Activated T-helper 1 cell treated with anti-CD3 and anti-CD28 coated beads, Interleukin-12 subunit alpha, Interleukin-12 subunit beta, Interleukin-2, Interleukin-4 antibody, amounts not matched to agents 30 ng/mL and 10 ng/mL and 1 ng/mL, durations not matched to agents 14 hours and 24 hours and 36 hours (primary cell): ENCODE results near the gene DCTPP1. TPM values are rescaled to one million over a fixed set of nuclear protein-coding genes. Genes with fewer than 3 reads are reported as not detected.
A peak's percentile ranks its signal among the peaks of the same experiment; 100 is the strongest.

Experiments
- DNase-seq: peaks from one replicate; pipeline ENCODE4 v3.0.0; 2021; ENCODE audit warnings: low spot score
- H3K27ac Mint-ChIP-seq: one replicate; pipeline ENCODE4 v1.8.0; 2021; ENCODE audit warnings: mild to moderate bottlenecking, mixed read lengths
- H3K27me3 Mint-ChIP-seq: one replicate; pipeline ENCODE4 v1.8.0; 2022; ENCODE audit warnings: mild to moderate bottlenecking, moderate library complexity, mixed read lengths; ENCODE audit not compliant: insufficient read depth
- H3K36me3 Mint-ChIP-seq: one replicate; pipeline ENCODE4 v1.8.0; 2021; ENCODE audit warnings: low read depth, mixed read lengths
- H3K4me1 Mint-ChIP-seq: one replicate; pipeline ENCODE4 v1.8.0; 2021; ENCODE audit warnings: low read depth, mixed read lengths
- H3K4me3 Mint-ChIP-seq: one replicate; pipeline ENCODE4 v1.8.0; 2021; ENCODE audit warnings: mild to moderate bottlenecking, moderate library complexity, mixed read lengths
- H3K9me3 Mint-ChIP-seq: one replicate; pipeline ENCODE4 v1.8.0; 2021; ENCODE audit warnings: mixed read lengths
- intact Hi-C: fragments of 100-400 bp; cut with micrococcal nuclease; formaldehyde crosslinking; loops from one replicate; pipeline ENCODE4 v1.15.1; 2024
- total RNA-seq: library from RNA; stranded (reverse); gene quantifications from 2 replicates; pipeline ENCODE4 v1.2.3, GENCODE V29; 2022

Gene DCTPP1
- total RNA-seq, 1 donor from 2014 or later = 173 TPM

DNA sequence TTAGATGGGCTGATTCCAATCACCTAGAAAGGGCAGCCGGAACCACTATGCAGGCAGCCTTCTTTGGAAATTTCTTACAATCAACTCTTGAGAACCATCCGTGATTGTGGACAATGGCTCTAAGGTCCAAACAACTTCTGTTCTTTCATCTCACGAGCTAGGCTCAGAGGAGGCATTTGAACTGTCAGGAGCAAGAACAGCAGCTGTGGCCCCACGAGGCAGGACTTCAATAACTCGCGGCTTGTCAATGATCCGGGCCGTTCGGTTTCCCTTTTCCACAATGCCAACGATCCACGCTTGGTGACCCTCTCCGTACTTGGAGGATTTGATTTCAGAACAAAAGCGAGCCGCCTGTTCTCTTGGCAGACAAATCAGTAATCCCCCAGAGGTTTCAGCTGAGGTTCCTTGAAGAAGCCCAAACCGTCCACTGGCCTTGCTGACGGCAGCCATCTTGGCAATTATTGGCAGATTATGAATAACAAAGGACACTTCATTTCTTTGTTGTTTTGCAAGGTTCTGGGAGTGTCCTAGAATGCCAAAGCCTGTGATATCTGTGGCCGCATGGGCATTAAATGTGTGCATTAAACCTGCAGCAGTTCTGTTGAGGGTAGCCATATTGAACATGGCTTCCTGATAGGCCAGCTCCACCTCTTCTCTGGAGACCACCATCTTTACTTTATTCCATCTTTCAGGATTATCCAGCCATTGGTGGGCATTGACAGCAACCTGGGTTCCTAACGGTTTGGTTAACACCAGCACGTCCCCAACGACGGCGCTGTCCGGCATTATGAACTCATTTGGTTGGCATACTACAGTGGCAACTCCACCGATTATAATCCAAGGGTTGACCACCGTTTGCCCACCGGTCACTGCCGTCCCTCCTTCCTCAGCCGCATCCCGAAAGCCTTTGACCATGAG is 14.7 kb upstream of the DCTPP1 start:
- no peak for DNase-seq
- H3K36me3 Mint-ChIP-seq = peaks cover 25% of the 10 kb centered on the region
- H3K4me1 Mint-ChIP-seq = peaks cover 37% of the 10 kb centered on the region
- intact Hi-C loops = loop anchor here (1.0 to 5.0 kb wide), 5 partner anchors 14 to 83 kb away; partner anchors contain the start of genes DCTPP1 and ITGAL
- no peaks in the 10 kb centered on the region for H3K27me3 Mint-ChIP-seq
- peak overlapping the region; percentile 86 for H3K27ac Mint-ChIP-seq
- H3K9me3 Mint-ChIP-seq = no peaks in the 10 kb centered on the region
- peak overlapping the region; percentile 95 for H3K4me3 Mint-ChIP-seq

DNA sequence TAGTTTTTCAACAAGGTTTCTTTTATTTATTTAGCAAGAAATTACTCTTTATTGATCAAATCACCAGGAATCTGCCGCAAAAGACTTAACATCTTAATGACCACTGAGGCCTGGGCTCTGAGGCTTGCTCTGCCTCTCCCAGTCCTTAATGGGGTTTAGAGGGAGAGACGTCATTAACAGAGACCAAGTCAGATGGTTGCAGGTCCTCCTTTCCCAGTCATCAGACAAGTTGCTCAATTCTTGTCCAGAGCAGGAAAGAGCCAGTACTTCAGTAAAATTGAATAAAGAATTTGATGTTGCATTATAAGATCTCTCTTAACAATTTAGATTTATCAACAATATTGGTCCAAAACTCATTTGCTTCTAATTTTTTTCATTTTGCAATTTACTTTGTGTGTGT is 13.8 kb upstream of the DCTPP1 start:
- H3K36me3 Mint-ChIP-seq = peaks cover 25% of the 10 kb centered on the region
- no peak for DNase-seq
- H3K4me1 Mint-ChIP-seq = peaks cover 37% of the 10 kb centered on the region
- H3K9me3 Mint-ChIP-seq = no peaks in the 10 kb centered on the region
- peak overlapping the region; percentile 4 for H3K27ac Mint-ChIP-seq
- H3K4me3 Mint-ChIP-seq = peak overlapping the region; percentile 95
- no peaks in the 10 kb centered on the region for H3K27me3 Mint-ChIP-seq
- intact Hi-C loops = no loop called here

DNA sequence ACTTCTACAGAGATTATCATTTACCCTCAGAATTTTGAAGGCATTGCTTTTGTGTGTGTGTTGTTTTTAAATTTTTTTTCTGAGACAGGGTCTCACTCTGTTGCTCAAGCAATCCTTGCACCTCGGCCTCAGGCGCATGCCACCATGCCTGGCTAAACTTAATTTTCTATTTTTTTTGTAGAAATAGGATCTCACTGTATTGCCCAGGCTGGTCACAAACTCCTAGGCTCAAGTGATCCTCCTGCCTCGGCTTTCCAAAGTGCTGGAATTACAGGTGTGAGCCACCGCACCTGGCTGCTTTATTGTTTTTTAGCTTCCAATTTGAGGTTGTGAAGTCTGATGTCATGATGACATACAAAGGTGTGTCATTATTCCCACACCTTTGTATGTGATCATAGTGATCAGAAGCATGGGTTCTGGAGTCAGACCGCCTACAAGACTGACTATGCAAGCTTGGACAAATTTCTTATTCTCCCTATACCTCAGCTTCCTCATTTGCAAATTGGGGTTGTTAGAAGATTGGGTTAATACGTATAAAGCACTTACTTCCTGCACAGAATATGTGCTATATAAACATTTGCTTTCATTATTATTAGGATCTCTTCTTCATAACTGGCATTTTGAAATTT is 10.0 kb upstream of the DCTPP1 start:
- H3K4me1 Mint-ChIP-seq = peaks cover 27% of the 10 kb centered on the region
- peaks cover 19% of the 10 kb centered on the region for H3K36me3 Mint-ChIP-seq
- H3K27ac Mint-ChIP-seq = no peak overlapping the region
- DNase-seq = no peak
- no peaks in the 10 kb centered on the region for H3K27me3 Mint-ChIP-seq
- intact Hi-C loops = no loop called here
- no peak overlapping the region for H3K4me3 Mint-ChIP-seq
- no peaks in the 10 kb centered on the region for H3K9me3 Mint-ChIP-seq

DNA sequence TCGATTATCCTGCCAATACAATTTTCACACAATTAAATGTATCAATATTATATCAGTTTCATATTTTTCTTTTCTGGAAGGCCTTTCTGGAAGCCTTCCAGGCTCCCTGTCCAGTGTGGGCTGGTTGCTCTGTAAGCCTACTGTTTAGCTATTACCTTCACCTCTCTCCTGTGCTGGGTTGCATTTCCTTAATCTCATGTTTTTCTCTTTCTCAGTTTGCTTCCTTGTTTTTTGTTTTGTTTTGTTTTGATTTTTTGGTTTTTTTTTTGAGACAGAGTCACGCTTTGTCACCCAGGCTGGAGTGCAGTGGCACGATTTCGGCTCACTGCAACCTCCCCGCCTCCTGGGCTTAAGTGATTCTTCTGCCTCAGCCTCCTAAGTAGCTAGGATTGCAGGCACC is 9.0 kb upstream of the DCTPP1 start:
- Mint-ChIP-seq H3K4me3 (no peak overlapping the region), H3K4me1 (peaks cover 27% of the 10 kb centered on the region), H3K27ac (no peak overlapping the region), H3K27me3 (no peaks in the 10 kb centered on the region), H3K9me3 (no peaks in the 10 kb centered on the region), H3K36me3 (peaks cover 11% of the 10 kb centered on the region)
- DNase-seq = no peak
- intact Hi-C loops = no loop called here

DNA sequence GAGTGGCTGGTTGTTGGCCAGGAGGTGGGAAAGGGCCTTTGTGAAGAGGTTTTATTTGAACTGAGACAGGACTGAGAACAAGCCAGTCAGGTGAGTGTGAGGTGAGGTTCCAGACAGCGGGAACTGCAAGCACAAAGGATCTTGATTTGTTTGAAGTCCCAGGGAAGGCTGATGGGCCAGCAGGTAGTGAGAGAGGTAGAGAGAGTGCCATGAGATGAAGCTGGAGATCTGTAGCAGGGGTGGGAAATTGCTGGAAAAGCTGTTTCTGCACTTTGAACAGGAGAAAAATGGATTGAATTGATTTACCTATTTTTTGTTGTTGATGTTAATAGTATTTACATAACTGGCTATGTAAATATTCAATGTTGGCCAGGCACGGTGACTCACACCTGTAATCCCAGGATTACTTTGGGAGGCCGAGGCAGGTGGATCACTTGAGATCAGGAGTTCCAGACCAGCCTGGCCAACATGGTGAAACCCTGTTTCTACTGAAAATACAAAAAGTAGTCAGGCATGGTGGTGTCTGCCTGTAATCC is 7.7 kb upstream of the DCTPP1 start:
- peaks cover 2% of the 10 kb centered on the region for H3K36me3 Mint-ChIP-seq
- intact Hi-C loops = no loop called here
- H3K4me1 Mint-ChIP-seq = peaks cover 21% of the 10 kb centered on the region
- H3K27me3 Mint-ChIP-seq = no peaks in the 10 kb centered on the region
- no peak for DNase-seq
- no peak overlapping the region for H3K27ac Mint-ChIP-seq
- no peaks in the 10 kb centered on the region for H3K9me3 Mint-ChIP-seq
- H3K4me3 Mint-ChIP-seq = no peak overlapping the region

DNA sequence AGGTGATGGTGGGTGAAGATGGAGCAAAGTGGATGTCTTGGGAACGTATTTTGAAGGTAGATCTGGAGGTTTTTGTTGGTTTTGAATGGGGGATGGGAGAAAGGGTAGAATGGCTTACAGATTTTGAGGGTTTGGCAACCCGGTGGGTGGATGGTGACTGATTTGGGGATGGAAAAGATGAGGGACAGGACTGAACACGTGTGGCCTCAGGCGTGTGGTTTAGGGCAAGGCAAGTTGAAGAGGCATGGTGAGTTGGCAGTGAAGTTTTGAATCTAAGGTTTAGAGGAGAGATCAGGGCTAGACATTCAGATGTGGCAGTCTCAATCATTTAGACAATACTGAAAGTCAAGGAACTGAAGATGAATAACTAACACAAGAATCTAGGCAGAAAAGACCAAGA is 5.0 kb upstream of the DCTPP1 start:
- no peak for DNase-seq
- Mint-ChIP-seq H3K27ac (peak overlapping the region; percentile 76), H3K36me3 (no peaks in the 10 kb centered on the region), H3K27me3 (no peaks in the 10 kb centered on the region), H3K4me1 (peaks cover 21% of the 10 kb centered on the region), H3K9me3 (no peaks in the 10 kb centered on the region), H3K4me3 (peak overlapping the region; percentile 0)
- intact Hi-C loops = loop anchor here (1.0 kb wide), 1 partner anchor 37 kb away; the partner anchor contains the start of gene ITGAL

DNA sequence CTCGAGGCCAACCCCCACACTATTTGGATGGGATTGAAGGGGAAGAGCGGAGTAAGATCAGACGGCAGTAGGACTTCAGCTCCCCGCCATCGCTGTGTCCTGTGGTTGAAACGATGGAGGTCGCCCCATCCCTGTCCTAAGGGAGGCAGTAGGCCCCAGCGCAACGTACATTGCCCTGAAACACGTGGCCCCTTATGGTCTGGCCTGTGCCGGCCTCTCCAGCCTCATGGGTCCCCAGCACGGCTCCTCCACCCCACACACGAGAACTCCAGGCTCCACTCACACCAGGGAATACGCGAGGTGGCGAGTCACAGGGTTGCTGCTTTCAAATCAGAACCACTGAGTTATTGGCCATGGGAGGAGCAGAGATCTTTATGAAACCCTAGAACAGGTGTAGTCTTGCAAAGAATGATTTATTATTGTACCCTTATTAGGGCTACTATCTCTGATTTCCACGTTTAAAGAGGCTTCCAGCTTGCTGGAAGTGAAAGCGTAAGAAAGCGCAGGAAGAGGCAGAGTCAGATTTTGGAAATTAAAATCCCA is 669 bp upstream of the DCTPP1 start:
- Mint-ChIP-seq H3K36me3 (peaks cover 15% of the 10 kb centered on the region), H3K27me3 (no peaks in the 10 kb centered on the region), H3K4me1 (peaks cover 34% of the 10 kb centered on the region), H3K27ac (no peak overlapping the region), H3K9me3 (no peaks in the 10 kb centered on the region), H3K4me3 (no peak overlapping the region)
- intact Hi-C loops = loop anchor here (1.0 kb wide), 15 partner anchors 15 to 492 kb away; partner anchors contain the start of genes ALDOA, FBRS, ITGAL and SEPHS2
- no peak for DNase-seq

DNA sequence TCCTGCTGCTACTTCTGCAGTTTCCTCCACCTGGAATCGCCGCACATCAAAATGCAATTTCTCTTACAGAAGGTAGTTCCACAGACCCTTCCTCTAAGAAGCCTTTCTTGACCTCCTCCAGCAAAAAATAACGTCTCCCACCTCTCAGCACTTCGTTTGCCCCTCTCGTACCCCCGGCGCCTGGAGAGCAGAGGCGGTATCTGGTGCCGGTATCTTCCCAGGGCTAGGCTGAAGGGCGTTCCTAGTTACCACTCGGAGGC is 482 bp downstream of the DCTPP1 start:
- Mint-ChIP-seq H3K27me3 (no peaks in the 10 kb centered on the region), H3K9me3 (no peaks in the 10 kb centered on the region), H3K36me3 (peaks cover 15% of the 10 kb centered on the region), H3K4me3 (no peak overlapping the region), H3K27ac (no peak overlapping the region), H3K4me1 (peaks cover 26% of the 10 kb centered on the region)
- intact Hi-C loops = no loop called here
- no peak for DNase-seq

DNA sequence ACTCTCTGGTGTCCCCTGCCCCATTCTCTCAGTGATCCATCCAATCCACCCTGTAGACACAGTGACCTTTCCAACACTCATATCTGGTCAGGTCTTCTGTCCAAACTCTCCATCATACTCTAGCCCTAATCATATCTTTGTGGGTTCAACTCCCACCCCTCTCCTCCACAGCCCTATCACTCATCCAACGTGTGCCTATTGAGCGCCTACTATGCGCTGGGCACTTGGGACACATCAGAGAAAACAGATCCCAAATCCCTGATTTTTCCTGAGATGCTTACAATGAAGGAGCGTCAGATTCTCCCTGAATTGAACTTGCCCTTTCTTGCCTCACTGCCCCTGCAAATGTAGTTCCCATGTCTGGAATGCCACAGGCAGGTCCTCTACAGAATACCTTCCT is 1.8 kb downstream of the DCTPP1 start:
- DNase-seq = no peak
- Mint-ChIP-seq H3K27me3 (no peaks in the 10 kb centered on the region), H3K4me1 (peaks cover 18% of the 10 kb centered on the region), H3K4me3 (no peak overlapping the region), H3K9me3 (no peaks in the 10 kb centered on the region), H3K36me3 (peaks cover 22% of the 10 kb centered on the region), H3K27ac (peak overlapping the region; percentile 37)
- intact Hi-C loops = no loop called here

DNA sequence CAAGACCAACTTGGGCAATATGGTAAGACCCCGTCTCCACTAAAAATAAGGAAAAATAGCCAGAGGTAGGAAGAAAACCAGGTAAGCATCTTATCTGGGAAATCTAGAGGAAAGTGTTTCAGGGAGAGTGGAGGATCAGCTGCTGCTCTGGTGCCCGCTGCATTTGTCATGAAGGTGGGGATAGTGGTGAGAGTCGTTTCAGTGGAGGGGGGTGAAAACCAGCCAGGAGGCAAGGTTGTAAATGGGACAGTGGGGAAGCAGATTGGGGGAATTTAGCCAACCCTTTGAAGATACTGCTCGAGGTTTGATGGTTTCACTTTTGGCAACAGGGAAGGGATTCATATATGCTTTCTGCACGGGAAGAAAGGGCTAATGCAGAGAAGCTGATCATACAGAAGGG is 8.8 kb downstream of the DCTPP1 start:
- peaks cover 30% of the 10 kb centered on the region for H3K4me1 Mint-ChIP-seq
- intact Hi-C loops = no loop called here
- H3K27ac Mint-ChIP-seq = no peak overlapping the region
- DNase-seq = no peak
- peaks cover 33% of the 10 kb centered on the region for H3K36me3 Mint-ChIP-seq
- no peaks in the 10 kb centered on the region for H3K27me3 Mint-ChIP-seq
- no peaks in the 10 kb centered on the region for H3K9me3 Mint-ChIP-seq
- no peak overlapping the region for H3K4me3 Mint-ChIP-seq

DNA sequence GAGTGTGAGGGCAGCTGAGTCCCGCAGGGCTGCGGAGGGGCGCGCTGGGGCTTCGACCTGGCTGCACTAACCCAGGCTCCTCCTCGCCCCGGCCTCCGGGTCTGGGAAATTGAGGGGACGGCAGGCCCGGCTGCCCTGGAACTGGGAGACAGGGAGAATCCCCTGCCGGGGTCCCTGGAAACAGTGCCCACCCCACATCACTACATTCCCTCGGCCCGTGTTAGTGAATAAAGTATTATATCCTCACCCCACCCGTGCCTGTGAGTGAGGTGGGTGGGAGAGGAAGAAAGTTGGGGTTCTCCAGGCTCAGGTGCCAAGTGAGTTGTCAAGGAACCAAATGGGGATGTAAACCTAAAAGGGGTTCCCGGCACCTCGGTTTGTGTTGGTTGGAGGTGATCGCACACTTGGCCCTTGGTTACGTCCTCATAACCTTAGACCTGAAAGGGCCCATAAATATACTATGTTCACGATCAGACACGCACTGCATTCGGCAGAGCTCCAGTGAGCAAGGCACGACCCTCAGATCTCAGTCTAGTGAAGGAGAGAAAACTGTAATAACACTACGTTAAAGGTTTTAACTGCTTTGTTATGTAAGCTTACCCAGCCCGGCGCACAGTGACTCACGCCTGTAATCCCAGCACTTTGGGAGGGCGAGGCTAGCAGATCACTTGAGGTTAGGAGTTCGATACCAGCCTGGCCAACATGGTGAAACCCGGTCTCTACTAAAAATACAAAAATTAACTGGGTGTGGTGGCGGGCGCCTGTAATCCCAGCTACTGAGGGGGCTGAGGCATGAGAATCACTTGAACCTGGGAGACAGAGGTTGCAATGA is 11.3 kb downstream of the DCTPP1 start:
- H3K36me3 Mint-ChIP-seq = peaks cover 37% of the 10 kb centered on the region
- H3K4me1 Mint-ChIP-seq = peaks cover 36% of the 10 kb centered on the region
- DNase-seq = no peak
- H3K9me3 Mint-ChIP-seq = no peaks in the 10 kb centered on the region
- peak overlapping the region; percentile 65 for H3K27ac Mint-ChIP-seq
- intact Hi-C loops = no loop called here
- H3K4me3 Mint-ChIP-seq = peak overlapping the region; percentile 70
- no peaks in the 10 kb centered on the region for H3K27me3 Mint-ChIP-seq

DNA sequence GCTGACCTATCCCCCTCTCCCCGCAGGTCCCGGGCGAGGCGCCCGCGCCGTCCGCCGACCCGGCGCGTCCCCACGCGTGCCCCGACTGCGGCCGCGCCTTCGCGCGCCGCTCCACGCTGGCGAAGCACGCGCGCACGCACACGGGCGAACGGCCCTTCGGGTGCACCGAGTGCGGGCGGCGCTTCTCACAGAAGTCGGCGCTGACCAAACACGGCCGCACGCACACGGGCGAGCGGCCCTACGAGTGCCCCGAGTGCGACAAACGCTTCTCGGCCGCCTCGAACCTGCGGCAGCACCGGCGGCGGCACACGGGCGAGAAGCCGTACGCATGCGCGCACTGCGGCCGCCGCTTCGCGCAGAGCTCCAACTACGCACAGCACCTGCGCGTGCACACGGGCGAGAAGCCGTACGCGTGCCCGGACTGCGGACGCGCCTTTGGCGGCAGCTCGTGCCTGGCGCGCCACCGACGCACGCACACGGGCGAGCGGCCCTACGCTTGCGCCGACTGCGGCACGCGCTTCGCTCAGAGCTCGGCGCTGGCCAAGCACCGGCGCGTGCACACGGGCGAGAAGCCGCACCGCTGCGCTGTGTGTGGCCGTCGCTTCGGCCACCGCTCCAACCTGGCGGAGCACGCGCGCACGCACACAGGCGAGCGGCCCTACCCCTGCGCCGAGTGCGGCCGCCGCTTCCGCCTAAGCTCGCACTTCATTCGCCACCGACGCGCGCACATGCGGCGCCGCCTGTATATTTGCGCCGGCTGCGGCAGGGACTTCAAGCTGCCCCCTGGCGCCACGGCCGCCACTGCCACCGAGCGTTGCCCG is 12.1 kb downstream of the DCTPP1 start:
- peak overlapping the region; percentile 70 for H3K4me3 Mint-ChIP-seq
- peaks cover 37% of the 10 kb centered on the region for H3K36me3 Mint-ChIP-seq
- H3K27me3 Mint-ChIP-seq = no peaks in the 10 kb centered on the region
- no peak overlapping the region for H3K27ac Mint-ChIP-seq
- peak; percentile 86 for DNase-seq
- peaks cover 36% of the 10 kb centered on the region for H3K4me1 Mint-ChIP-seq
- no peaks in the 10 kb centered on the region for H3K9me3 Mint-ChIP-seq
- intact Hi-C loops = loop anchor here (1.0 kb wide), 1 partner anchor 8 kb away; no protein-coding TSS in a partner anchor
